Measurements from ENCODE around the gene RASGRF2.

RASGRF2 gene

DNA sequence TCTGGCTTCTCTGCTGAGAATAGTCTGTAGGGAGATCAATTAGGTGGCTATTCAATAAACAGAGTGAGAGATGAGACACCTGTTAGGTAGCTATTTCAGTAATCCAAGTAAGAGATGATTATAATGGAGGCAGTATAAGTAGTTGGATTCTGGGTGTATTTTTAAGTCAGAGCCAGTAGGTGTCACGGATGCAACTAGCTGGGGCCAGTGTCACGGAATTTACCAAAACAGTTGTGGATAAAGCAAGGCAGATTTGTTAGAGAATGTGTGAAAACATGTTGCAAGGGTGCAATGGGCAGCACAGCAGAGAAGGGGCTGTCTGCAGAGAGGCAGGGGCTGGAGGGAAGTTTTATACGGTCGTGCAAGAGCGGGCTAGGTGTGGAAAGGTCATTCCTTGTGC lies 114.9 kb downstream of the RASGRF2 start:
- TF ChIP-seq, protein P1, sequence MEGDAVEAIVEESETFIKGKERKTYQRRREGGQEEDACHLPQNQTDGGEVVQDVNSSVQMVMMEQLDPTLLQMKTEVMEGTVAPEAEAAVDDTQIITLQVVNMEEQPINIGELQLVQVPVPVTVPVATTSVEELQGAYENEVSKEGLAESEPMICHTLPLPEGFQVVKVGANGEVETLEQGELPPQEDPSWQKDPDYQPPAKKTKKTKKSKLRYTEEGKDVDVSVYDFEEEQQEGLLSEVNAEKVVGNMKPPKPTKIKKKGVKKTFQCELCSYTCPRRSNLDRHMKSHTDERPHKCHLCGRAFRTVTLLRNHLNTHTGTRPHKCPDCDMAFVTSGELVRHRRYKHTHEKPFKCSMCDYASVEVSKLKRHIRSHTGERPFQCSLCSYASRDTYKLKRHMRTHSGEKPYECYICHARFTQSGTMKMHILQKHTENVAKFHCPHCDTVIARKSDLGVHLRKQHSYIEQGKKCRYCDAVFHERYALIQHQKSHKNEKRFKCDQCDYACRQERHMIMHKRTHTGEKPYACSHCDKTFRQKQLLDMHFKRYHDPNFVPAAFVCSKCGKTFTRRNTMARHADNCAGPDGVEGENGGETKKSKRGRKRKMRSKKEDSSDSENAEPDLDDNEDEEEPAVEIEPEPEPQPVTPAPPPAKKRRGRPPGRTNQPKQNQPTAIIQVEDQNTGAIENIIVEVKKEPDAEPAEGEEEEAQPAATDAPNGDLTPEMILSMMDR (IDR thresholded peaks at IDR 0.05; ENCODE audit: insufficient read depth, missing control alignments), result no peak
- FAIRE-seq (no peak), DNase-seq (ENCODE audit: insufficient read length, low spot score) (no peak)

DNA sequence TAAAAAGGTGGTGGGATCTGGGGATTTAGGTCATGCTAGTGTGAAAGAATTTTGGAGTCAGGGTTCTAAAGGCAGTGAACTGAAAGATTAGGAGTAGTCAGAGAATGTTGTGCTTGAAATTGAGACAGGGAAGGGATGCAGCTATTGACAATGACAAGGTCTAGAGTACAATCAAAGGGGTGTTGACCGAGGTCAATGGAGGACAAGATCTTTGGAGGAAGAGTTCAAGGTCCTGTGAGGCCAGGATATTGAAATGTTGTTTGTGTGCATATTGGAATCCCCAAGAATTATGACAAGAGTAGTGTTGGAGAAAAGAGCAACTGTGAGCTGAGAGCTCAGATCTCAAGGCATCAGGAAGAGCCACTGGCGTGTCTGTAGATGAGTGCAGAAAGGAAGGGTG lies 116.9 kb downstream of the RASGRF2 start:
- FAIRE-seq (no peak), DNase-seq (ENCODE audit: insufficient read length, low spot score) (no peak)
- TF ChIP-seq, protein P1 (IDR thresholded peaks at IDR 0.05; ENCODE audit: insufficient read depth, missing control alignments), result no peak

DNA sequence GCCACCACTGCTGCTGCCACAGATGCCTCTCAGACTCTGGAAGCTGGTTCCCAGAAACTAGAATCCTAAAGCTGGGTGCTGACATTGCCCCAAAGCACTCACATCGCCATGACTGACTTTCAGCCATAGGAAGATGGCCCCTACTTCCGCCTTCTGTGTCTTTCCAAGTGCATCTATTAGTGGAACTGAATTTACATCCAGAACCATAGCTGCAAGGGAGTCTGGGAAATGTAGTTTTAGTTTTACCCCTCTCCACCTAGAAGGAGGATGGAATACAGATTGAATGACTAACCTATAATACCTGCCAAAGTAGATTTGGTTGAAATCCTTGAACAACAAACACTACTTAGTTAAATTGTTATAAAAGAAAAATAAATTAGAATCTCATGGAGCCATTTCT lies 118.8 kb downstream of the RASGRF2 start:
- TF ChIP-seq, protein P1 (IDR thresholded peaks at IDR 0.05; ENCODE audit: insufficient read depth, missing control alignments), result no peak
- DNase-seq (ENCODE audit: insufficient read length, low spot score), result no peak
- no peak for FAIRE-seq

DNA sequence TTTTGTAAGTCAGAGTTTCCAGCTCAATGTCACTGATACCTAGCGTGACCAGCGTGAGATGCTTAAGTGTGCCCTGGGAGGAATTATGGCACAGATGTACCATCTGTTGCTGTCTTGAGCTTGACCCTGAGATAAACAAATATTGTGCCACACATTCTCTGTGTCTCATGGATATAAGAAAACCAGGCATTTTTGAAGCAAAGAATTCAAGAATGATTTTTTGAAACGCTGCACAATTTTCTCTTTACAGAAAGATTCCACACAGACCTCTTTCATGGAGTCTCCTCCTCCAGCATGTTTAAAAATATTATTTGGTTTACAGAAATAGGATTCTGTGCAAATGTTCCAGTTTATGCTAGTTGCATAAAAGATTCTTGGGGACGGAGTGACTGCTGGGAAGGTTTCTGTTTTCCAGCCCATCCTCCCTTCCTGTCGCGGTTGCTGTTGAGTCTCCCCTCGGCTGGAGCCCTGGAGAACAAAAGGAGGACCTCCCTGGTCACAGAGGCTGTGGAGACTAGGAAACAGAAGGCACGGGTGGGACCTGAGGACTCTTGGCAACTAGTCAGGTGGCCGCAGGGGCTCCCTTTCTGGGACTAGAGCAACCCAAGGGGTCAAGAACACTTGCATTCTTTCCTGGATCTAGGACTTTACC lies 120.8 kb downstream of the RASGRF2 start:
- TF ChIP-seq, protein P1 (IDR thresholded peaks at IDR 0.05; ENCODE audit: insufficient read depth, missing control alignments), result no peak
- DNase-seq (ENCODE audit: insufficient read length, low spot score), result no peak
- FAIRE-seq, result no peak

DNA sequence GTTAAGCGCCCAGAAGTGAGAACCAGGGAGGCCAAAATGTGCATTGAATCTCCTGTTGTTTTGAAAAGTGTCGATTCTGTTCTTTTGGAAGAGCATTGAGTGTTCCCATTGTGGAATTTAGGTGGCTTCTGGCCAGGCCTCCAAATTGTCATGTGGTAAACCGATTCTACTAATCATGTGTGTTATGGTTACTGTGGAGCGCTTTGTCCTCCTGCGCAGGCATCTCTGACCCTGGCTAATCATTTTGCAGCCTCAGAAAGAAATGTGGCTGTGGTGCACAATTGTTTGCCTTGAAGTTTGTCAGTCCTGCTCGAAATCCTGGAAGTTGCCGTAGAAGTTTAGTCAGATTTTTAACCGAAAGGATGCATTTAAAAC lies 121.3 kb downstream of the RASGRF2 start:
- DNase-seq (ENCODE audit: insufficient read length, low spot score) (no peak), FAIRE-seq (no peak)
- TF ChIP-seq, protein P1 (IDR thresholded peaks at IDR 0.05; ENCODE audit: insufficient read depth, missing control alignments), result no peak

DNA sequence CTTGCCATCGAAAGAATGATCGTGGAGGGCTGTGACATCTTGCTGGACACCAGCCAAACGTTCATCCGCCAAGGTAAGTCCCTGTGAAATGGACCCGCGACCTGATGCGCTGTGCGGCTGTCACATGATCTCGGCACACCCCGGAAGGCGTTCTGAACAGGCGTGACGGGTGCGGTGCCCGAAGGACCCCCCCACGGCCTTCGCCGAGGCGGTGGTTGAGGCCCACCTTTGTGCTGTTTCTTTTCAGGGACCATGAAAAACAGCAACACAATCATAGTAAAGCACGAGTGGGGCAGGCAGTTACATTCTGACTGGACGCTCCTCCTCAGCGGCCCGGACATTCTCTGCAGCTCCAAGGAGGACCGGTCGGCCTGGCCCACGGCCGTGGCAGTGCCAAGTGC lies 126.7 kb downstream of the RASGRF2 start:
- no peak for DNase-seq (ENCODE audit: insufficient read length, low spot score)
- TF ChIP-seq, protein P1 (IDR thresholded peaks at IDR 0.05; ENCODE audit: insufficient read depth, missing control alignments), result no peak
- FAIRE-seq, result no peak

DNA sequence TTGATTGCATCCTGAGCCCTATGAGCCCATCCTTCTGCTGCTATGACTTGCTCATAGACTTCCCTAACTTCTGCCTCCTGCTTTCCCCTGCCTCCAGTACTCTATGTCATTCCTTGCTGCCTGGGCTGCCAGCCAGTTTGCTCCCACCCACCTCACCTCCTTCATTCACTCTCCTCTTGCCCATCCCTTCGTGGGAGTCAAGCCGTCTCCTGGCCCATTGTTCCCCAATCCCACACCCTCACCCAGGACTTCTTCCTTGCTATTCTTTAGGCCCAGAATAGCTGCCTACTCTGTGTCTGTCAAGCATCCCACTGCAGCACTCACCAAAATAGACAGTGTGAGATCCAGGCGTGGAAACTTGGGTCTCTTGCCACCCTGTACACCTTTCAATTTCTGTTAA lies 131.0 kb downstream of the RASGRF2 start:
- TF ChIP-seq, protein P1 (IDR thresholded peaks at IDR 0.05; ENCODE audit: insufficient read depth, missing control alignments), result no peak
- DNase-seq (ENCODE audit: insufficient read length, low spot score) (no peak), FAIRE-seq (no peak)

All from D721Med (cell line).